VCaP (cell line): ENCODE results near the gene GRIN2B.

Experiments used
- H3K27ac ChIP-seq: fragments of 450-650 bp; 2 replicates; pipeline ENCODE4 v1.5.1; 2017
- CTCF ChIP-seq: fragments of 450-650 bp; conservative IDR thresholded peaks from 2 replicates; pipeline ENCODE4 v1.5.1; 2017; ENCODE audit warnings: mild to moderate bottlenecking, moderate library complexity

The GRIN2B gene

GRCh38 chr12:13976028-13976584 is 5.3 kb downstream of the GRIN2B start:
- no peak overlapping the region for H3K27ac ChIP-seq
- peak; percentile 12; the same call in 1 of the 2 replicates for TF ChIP-seq CTCF

DNA sequence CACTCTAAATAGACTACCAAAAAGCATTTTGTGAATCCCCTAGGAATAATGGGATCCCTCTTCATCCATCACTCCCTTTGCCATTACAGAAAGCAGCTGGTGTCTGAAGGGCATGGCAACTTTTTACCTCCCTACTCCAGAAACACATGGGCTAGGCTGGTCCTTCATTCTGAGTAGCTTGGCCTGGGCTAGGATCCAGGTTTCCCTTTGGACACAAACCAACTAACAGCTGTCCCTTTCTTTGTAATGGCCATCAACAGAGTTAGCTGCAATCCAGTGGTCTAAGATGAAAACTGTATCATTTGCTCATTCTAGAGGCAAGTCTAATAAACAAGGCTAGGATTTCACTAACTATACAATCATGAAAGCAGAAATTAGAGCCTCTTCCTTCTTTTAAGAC is 7.4 kb downstream of the GRIN2B start:
- no peak for TF ChIP-seq CTCF
- no peak overlapping the region for H3K27ac ChIP-seq

GRCh38 chr12:13970803-13971202 is 10.6 kb downstream of the GRIN2B start:
- TF ChIP-seq CTCF = no peak

DNA sequence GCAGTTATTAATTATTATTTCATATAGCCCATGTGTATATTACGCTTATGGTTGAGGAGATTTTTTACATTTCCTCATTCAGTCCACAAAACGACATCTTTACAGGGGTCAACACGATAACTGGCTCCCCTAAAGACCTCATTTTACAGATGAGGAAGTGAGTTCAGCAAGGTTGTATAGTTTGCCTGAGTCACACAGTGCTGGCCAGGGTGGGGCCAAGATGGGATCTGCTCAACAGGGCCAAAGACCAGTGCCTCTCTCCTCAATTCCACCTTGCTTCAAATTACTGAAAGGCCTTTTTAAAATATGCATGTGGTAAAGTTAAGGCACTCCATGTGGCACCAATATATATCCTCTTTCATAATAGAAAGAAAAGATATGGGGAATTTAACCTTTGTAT is 13.1 kb downstream of the GRIN2B start:
- no peak overlapping the region for H3K27ac ChIP-seq
- no peak for TF ChIP-seq CTCF

More at GRCh38 chr12:13970803-13971202, 10.6 kb downstream of the GRIN2B start:
- H3K27ac ChIP-seq = no peak overlapping the region

GRCh38 chr12:13964666-13965065 is 16.7 kb downstream of the GRIN2B start:
- TF ChIP-seq CTCF = no peak
- H3K27ac ChIP-seq = no peak overlapping the region

- peak; percentile 72 for TF ChIP-seq CTCF
- no peak overlapping the region for H3K27ac ChIP-seq
Measured at GRCh38 chr12:13962699-13963098, 18.7 kb downstream of the GRIN2B start.

GRCh38 chr12:13961971-13962370 is 19.4 kb downstream of the GRIN2B start:
- H3K27ac ChIP-seq = no peak overlapping the region
- no peak for TF ChIP-seq CTCF
